Muscle of arm (tissue), 14 donors: ENCODE data around the gene PRB4. TPM values are rescaled to one million over a fixed set of nuclear protein-coding genes. Genes with fewer than 3 reads are reported as not detected.
"Not testable (repeated sequence)": the region's sequence is repeated elsewhere in the genome, so short reads cannot be mapped to it uniquely, and the experiment has no call there.

Experiments used
- DNase-seq: peaks from one replicate; pipeline ENCODE4 v3.0.0-alpha.2; 2013
- long read RNA-seq, 11 donors: transcript quantifications; one replicate each; lab custom pipeline, GENCODE V29; 2026
- polyA plus RNA-seq, 12 donors: library from polyadenylated mRNA; unstranded; fragments of 120-200 nt; gene quantifications; one replicate each; pipeline ENCODE4 v1.2.1, GENCODE V29; 2013; ENCODE audit not compliant: insufficient read length in 12 of 12

The PRB4 gene
- not detected for polyA plus RNA-seq
- long read RNA-seq, donor 1: 0 reads
- long read RNA-seq, donor 2: 0 reads
- long read RNA-seq, donor 3: 0 reads
- long read RNA-seq, donor 4: 0 reads
- long read RNA-seq, donor 5: 0 reads
- long read RNA-seq, donor 6: 0 reads
- long read RNA-seq, donor 7: 0 reads
- long read RNA-seq, donor 8: 0 reads
- long read RNA-seq, donor 9: 0 reads
- long read RNA-seq, donor 10: 0 reads
- long read RNA-seq, donor 11: 0 reads

GRCh38 chr12:11310336-11310735 lies at the start of gene PRB4:
Gene PRB4, minus strand, starts transcription at chr12:11310436. Its CDS starts 38 bp downstream, at chr12:11310398.
- DNase-seq: no peak

- DNase-seq: not testable (repeated sequence)
Observed at GRCh38 chr12:11351736-11352135, 41.5 kb upstream of the PRB4 start.

- DNase-seq: no peak
Observed at GRCh38 chr12:11348439-11348838, 38.2 kb upstream of the PRB4 start.

- no peak for DNase-seq
Observed at GRCh38 chr12:11347810-11348209, 37.6 kb upstream of the PRB4 start.

GRCh38 chr12:11344500-11344899 lies 34.3 kb upstream of the PRB4 start:
- DNase-seq: no peak

GRCh38 chr12:11324426-11324825 lies 14.2 kb upstream of the PRB4 start:
- DNase-seq: no peak

GRCh38 chr12:11321980-11322379 lies 11.7 kb upstream of the PRB4 start:
- DNase-seq: no peak

- no peak for DNase-seq
Observed at GRCh38 chr12:11307143-11307542, 3.1 kb downstream of the PRB4 start.

- no peak for DNase-seq
Observed at GRCh38 chr12:11273449-11273848, 36.8 kb downstream of the PRB4 start.

GRCh38 chr12:11269607-11270006 lies 40.6 kb downstream of the PRB4 start, which contains the start of gene PRB3:
Gene PRB3, minus strand, starts transcription at chr12:11269707. Its CDS starts 38 bp downstream, at chr12:11269669.
- DNase-seq: no peak

GRCh38 chr12:11264501-11264900 lies 45.7 kb downstream of the PRB4 start:
- no peak for DNase-seq

Other genes with a start within 250 kb of the PRB4 start
- gene TAS2R46, start 248.1 kb downstream of the PRB4 start, polyA plus RNA-seq: under 1 TPM in 2 of 12 donors, not detected in 10; 0.24 to 0.28 TPM
- gene TAS2R43, start 218.1 kb downstream of the PRB4 start, polyA plus RNA-seq: under 1 TPM in 7 of 12 donors, not detected in 5; 0.18 to 0.39 (median 0.21) TPM
- under 1 TPM in 5 of 12 donors, not detected in 7; 0.10 to 0.33 (median 0.23) TPM for gene TAS2R30, start 175.8 kb downstream of the PRB4 start, polyA plus RNA-seq
- 10 to 100 TPM in 10 of 12 donors, 1 to 10 TPM in 1, not detected in 1; 8.5 to 17.3 (median 13.2) TPM for gene SMIM10L1, start 139.2 kb downstream of the PRB4 start, polyA plus RNA-seq
- not detected for gene TAS2R42, start 123.5 kb downstream of the PRB4 start, polyA plus RNA-seq
- gene PRB3, start 40.7 kb downstream of the PRB4 start, polyA plus RNA-seq: not detected
- not detected for gene PRB2, start 85.1 kb upstream of the PRB4 start, polyA plus RNA-seq